Measurements from ENCODE around the gene SH3TC1.

SH3TC1 gene

DNA sequence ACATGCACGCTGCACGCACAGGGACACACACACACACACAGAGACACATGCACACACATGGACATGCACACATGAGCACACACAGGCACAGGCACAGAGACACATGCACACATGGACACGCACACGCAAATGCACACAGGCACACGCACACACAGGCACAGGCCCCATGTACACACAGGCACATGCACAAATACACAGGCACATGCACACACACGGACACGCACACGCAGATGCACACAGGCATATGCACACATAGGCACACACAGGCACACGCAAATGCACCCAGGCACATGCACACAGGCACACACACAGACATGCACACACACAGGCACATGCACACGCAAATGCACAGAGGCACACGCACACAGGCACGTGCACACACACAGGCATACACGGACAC lies 40.1 kb downstream of the SH3TC1 start:
- Mint-ChIP-seq H3K4me3 (no peak overlapping the region), H3K4me1 (peaks cover 31% of the 10 kb centered on the region), H3K36me3 (ENCODE audit: low read depth) (no peaks in the 10 kb centered on the region), H3K27me3 (ENCODE audit: low read depth, poor library complexity) (peaks cover 9% of the 10 kb centered on the region), H3K9me3 (no peaks in the 10 kb centered on the region), H3K27ac (no peak overlapping the region)
- TF ChIP-seq, protein P1, sequence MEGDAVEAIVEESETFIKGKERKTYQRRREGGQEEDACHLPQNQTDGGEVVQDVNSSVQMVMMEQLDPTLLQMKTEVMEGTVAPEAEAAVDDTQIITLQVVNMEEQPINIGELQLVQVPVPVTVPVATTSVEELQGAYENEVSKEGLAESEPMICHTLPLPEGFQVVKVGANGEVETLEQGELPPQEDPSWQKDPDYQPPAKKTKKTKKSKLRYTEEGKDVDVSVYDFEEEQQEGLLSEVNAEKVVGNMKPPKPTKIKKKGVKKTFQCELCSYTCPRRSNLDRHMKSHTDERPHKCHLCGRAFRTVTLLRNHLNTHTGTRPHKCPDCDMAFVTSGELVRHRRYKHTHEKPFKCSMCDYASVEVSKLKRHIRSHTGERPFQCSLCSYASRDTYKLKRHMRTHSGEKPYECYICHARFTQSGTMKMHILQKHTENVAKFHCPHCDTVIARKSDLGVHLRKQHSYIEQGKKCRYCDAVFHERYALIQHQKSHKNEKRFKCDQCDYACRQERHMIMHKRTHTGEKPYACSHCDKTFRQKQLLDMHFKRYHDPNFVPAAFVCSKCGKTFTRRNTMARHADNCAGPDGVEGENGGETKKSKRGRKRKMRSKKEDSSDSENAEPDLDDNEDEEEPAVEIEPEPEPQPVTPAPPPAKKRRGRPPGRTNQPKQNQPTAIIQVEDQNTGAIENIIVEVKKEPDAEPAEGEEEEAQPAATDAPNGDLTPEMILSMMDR (IDR thresholded peaks at IDR 0.05) = no peak
- DNase-seq = no peak

DNA sequence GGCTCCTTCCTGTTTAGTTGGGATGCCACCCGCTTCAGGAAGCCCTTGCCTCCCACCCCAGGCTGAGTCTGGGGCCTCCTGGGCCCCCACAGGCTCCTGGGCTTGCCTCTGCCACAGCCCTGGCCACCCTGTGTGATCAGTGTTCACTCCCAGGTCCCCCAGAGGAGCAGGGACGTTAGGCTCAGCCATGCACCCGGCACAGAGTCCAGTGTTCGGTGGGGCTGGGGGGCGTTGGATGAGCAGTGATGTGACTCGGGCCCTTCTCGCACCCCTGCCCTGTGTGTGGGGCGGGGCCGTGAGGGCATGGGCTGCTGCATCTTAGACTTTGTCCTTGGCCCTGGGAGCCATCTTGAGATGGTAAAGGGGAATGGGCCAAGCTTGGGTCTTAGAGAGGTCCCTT lies 40.6 kb downstream of the SH3TC1 start:
- Mint-ChIP-seq H3K9me3 (no peaks in the 10 kb centered on the region), H3K4me3 (no peak overlapping the region), H3K36me3 (ENCODE audit: low read depth) (no peaks in the 10 kb centered on the region), H3K4me1 (peaks cover 31% of the 10 kb centered on the region), H3K27ac (no peak overlapping the region), H3K27me3 (ENCODE audit: low read depth, poor library complexity) (peaks cover 11% of the 10 kb centered on the region)
- TF ChIP-seq, protein P1 (IDR thresholded peaks at IDR 0.05) = no peak
- no peak for DNase-seq

DNA sequence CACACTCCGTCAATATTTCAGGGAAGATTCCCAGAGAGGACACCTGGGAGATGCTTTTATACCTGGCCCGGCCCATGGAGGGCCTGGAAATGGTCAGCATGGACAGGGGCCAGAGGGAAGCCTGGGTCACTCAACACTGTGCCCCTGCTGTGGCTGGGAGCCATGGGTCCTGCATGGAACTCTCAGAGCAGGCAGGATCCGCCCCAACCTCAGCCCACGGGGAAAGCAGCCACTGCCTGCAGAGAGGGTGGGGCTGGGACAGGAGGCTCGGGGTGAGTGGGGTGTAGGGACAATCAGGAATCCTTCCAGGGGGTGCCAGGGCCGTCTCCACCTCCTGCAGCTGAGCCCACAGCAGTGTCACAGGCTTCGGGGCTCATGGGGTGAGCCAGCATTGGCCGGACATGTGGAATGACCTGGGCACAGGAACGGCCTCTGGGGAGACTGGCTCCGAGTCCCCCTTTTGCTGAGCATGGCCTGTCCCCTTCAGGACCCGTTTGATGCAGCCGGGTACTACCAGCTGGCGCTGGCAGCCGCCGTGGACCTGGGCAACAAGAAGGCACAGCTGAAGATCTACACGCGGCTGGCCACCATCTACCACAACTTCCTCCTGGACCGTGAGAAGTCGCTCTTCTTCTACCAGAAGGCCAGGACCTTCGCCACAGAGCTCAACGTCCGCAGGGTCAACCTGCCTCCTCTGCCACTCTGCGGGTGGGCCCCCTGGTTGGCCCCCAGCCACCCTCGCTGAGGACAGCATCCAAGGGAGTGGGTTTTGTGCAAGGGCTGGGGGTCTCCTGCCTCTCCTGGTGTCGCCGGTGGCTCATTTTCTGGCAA lies 41.3 kb downstream of the SH3TC1 start:
- peaks cover 12% of the 10 kb centered on the region for H3K27me3 Mint-ChIP-seq (ENCODE audit: low read depth, poor library complexity)
- H3K9me3 Mint-ChIP-seq = no peaks in the 10 kb centered on the region
- H3K27ac Mint-ChIP-seq = no peak overlapping the region
- H3K4me3 Mint-ChIP-seq = no peak overlapping the region
- no peaks in the 10 kb centered on the region for H3K36me3 Mint-ChIP-seq (ENCODE audit: low read depth)
- TF ChIP-seq, protein P1 (IDR thresholded peaks at IDR 0.05) = no peak
- peaks cover 31% of the 10 kb centered on the region for H3K4me1 Mint-ChIP-seq
- DNase-seq = no peak

DNA sequence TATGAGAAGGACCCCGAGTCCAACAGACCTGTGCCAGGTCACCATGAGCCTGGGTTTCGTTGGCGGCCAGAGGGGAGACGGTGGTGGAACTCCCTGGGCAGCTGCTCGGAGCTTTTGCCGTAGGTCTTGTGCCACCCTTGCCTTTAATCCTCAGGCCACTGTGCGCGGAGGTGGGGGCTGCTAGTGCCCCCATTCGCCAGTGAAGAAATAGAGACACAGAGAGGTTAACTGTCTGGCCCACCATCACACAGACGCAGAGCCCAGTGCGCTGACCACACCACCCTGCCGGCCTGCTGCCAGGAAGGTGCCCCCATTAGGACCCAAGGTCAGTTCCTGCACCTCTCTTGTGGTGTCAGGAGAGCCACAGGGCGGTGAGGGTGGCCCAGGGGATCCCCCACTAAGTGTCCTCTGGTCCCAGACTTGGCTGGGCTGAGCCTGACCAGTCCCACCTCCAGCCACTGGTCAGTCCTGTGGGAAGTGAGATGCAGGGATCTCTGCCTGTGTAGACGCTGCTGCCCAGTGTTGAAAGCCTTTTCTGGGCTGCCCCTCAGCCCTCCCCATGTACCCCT lies 42.2 kb downstream of the SH3TC1 start:
- H3K4me3 Mint-ChIP-seq = no peak overlapping the region
- no peaks in the 10 kb centered on the region for H3K9me3 Mint-ChIP-seq
- peaks cover 31% of the 10 kb centered on the region for H3K4me1 Mint-ChIP-seq
- no peak overlapping the region for H3K27ac Mint-ChIP-seq
- TF ChIP-seq, protein P1 (IDR thresholded peaks at IDR 0.05) = no peak
- H3K27me3 Mint-ChIP-seq (ENCODE audit: low read depth, poor library complexity) = peaks cover 12% of the 10 kb centered on the region
- no peak for DNase-seq
- no peaks in the 10 kb centered on the region for H3K36me3 Mint-ChIP-seq (ENCODE audit: low read depth)

DNA sequence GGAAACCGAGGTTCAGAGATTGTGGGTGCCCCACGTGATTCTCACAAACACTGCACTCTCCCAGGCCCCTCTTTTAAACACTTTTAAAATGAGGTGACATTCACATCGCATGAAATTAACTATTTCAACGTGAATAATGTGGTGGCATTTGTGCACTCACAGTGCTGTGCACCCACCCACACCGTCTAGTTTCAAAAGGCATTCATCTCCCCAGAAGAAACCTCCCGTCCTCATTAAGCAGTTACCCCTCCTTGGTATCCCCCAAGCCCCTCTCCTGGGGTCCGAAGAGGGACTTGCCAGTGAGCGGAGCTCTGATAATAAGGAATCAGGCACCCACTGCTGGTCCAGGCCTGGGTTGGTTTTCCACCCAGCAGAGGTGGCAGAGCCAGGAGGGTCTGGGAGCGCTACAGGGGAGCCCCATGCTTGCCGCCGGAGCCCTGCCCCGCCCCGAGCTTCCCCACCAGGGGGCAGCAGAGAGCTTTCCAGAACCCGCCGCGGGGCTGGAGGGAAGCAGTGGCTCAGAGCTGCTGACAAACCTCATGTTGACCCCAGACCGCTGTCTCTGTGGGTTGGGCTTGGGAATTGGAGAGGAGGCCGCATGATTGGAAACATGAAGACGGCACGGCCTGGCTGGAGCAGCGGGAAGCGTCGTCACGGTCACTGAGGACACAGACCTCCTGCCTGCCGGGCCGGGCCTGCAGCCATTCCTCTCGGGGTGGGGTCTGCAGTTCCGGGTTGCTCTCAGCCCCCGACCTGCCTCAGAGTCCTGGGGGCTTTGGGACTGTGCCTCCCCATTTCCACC lies 43.0 kb downstream of the SH3TC1 start:
- peak; percentile 99 for DNase-seq
- Mint-ChIP-seq H3K4me3 (no peak overlapping the region), H3K27me3 (ENCODE audit: low read depth, poor library complexity) (peaks cover 12% of the 10 kb centered on the region), H3K9me3 (no peaks in the 10 kb centered on the region), H3K36me3 (ENCODE audit: low read depth) (no peaks in the 10 kb centered on the region), H3K27ac (no peak overlapping the region), H3K4me1 (peaks cover 36% of the 10 kb centered on the region)
- TF ChIP-seq, protein P1 (IDR thresholded peaks at IDR 0.05) = peak; percentile 99

All from nephron progenitor cell (in vitro differentiated cells).